Bladder microvascular endothelial cell (primary cell): ENCODE results near the gene LYST. TPM values are rescaled to one million over a fixed set of nuclear protein-coding genes. Genes with fewer than 3 reads are reported as not detected.

Source experiments
- total RNA-seq: library from RNA; depleted of rRNA; stranded (reverse); fragments of >200 nt; gene quantifications from 2 replicates; pipeline ENCODE4 v1.2.3, GENCODE V29; 2014

LYST gene
- total RNA-seq, result 11.2 and 30.1 TPM in 2 replicates

GRCh38 chr1:235866205-235866912 is at the start of gene LYST:
TSS of gene LYST (minus strand) at chr1:235866906. CDS start at chr1:235830417, 36,489 bp downstream.

GRCh38 chr1:235649368-235650163 is 217.1 kb downstream of the LYST start, which contains the start of gene GNG4:
TSS of gene GNG4 (minus strand) at chr1:235649784. CDS start at chr1:235583838, 65,946 bp downstream.

Other genes starting within 250 kb of the LYST start
- 0.16 and 0.19 TPM in 2 replicates for gene GNG4, start 217.1 kb downstream of the LYST start, total RNA-seq
- 87.4 and 261 TPM in 2 replicates for gene NID1, start 198.2 kb upstream of the LYST start, total RNA-seq